HG02970 (cell line): ENCODE results near the gene CCT7.

Source experiments
- ATAC-seq: cut with Tn5 transposase; IDR thresholded peaks from one replicate; pipeline ENCODE4 v1.9.1; 2021; ENCODE audit warnings: mild to moderate bottlenecking, moderate library complexity, moderate number of reproducible peaks; ENCODE audit not compliant: unreplicated experiment, low FRiP score

CCT7 gene

GRCh38 chr2:73266061-73266901, 32.2 kb downstream of the CCT7 start:
- ATAC-seq = no peak

DNA sequence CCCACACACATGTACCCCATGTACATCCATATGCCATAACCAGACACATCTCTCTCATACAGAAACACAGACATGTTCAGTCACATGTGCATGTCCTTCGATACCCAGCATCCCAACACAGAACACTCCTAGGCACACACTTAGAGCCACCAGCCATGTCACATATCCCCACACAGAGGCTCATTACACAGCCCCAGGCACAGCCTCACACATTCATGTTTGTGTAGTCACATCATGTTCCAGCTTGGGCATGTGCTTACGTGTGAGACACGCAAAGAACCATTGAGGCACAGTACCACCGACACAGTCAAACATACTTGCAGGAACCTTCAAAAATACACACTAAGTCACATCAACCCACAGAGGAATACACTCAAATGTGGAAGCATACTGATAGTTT, 32.9 kb downstream of the CCT7 start:
- ATAC-seq = no peak

- no peak for ATAC-seq
Measured at GRCh38 chr2:73268366-73268829, 34.3 kb downstream of the CCT7 start.

GRCh38 chr2:73268830-73269685, 35.0 kb downstream of the CCT7 start:
- ATAC-seq = no peak

DNA sequence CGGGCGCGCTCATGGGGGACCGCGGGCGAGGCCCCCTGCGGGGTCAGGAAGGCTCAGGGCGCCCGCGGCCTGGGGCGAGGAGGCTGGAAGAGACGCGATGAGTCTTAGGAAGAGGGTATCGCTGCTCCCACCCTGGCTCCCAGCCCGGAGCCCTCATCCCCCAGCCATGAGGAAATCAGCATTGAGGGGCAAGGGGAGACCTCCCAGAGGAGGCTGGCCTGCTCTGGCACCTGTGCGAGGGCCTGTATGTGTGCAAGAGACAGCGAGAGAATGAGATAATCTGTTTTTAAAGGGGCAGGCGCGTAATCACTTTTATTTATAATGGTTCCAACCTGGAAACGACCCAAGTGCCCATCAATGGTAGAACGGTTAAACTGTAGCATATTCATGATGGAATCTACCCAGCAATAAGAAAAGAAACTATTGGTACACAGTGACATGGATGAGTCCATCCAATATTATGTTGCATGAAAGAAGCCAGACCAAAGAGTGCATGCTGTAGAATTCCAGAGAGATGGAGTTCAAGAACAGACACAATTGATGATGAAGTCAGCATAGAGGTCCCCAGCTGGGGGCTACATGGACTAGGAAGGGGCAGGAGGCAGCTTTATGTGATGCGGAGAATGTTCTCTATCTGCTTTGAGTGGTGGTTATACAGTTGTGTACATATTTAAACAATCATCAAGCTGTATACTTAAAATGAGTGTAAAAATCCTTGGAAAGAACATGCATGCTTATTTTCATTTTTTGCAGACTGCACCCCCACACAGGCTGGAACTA, 35.8 kb downstream of the CCT7 start:
- no peak for ATAC-seq

- no peak for ATAC-seq
Measured at GRCh38 chr2:73272270-73272669, 38.2 kb downstream of the CCT7 start.

GRCh38 chr2:73279852-73280251, 45.7 kb downstream of the CCT7 start:
- ATAC-seq = no peak

- ATAC-seq = no peak
Measured at GRCh38 chr2:73281244-73281643, 47.1 kb downstream of the CCT7 start.

DNA sequence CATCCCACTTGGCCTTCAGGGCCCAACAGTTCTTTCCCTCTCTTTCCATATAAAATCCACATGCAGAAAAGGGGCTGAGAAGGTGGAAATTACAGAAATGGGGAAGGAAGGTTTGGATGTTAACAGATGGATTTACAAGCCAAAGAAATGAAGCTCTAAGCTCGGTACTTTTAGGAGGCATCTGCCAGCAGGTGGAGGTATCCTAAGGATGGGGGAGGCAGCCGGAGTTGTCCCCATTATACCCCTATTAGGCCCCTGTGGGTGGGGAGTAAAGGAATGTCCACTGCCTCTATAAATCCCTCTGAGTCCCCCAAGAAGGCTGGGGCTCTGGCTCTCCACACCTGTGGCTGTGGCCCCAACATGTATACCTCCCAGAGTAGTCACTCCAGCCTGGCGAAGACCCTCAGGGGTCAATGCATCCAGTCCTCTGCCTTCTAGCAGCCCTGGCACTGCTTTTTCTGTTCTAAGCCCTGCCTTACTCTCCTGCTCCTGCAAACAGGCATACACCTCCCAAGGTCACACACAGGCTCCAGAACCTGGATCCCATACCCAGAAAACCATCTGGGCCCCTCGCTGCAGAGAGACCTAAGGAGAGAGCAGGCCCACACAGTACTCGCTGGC, 48.9 kb downstream of the CCT7 start:
- ATAC-seq = no peak

- peak; percentile 10 for ATAC-seq
Measured at GRCh38 chr2:73283545-73284295, 49.6 kb downstream of the CCT7 start.

- ATAC-seq = peak; percentile 57
Measured at GRCh38 chr2:73284296-73285158, 50.4 kb downstream of the CCT7 start, which contains the start of gene FBXO41. Gene FBXO41 (minus strand): TSS chr2:73284478. CDS start chr2:73269630, 14,848 bp downstream.

DNA sequence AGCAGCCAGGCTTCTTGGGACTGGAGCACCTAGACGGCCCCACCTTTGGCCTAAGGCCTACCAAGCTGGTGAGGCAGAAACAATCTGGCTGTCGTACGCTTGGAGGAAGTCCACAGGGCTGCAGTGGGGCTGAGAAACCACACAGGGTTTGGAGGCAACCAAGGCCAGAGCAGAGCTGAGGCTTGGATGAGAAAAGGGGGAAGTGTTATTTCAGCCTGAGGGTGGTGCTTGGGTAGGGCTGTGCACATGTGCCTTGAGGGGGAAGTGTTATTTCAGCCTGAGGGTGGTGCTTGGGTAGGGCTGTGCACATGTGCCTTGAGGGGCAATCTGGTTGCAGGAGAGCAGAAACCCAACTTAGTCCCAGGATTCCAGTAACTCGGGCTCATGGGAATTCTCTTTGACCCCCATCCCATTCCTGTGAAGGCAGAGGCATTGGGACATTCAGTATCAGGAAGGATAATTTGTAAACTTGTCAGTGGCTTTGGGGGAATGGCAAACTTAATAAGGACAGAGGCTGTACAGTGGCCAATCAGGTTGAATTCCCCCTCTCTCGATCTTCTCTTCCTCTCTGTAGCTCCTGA, 51.1 kb downstream of the CCT7 start:
- ATAC-seq = no peak

DNA sequence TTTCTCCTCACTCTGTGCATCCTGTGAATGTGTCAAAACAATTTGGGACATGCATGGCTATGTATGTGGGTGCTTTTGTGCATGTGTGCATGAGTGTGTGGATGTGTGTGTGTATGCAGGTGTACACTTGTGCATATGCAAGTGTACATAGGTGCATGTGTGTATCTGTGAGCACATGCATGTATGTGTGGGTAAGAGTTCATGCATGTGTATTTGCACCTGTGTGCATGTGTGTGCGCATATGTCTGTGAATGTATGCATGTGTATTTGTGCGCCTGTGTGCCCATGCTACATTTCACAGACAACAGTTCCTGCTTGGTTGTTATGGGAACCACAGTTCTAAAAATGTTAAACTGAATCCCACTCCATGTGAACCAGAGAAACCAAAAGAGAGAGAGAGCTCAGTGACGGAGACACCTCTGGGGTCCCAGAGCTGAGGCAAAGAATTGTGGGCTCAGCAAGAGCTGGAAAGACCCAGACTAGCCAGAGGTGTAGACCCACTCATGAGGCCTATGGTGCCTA, 52.1 kb downstream of the CCT7 start:
- no peak for ATAC-seq

- no peak for ATAC-seq
Measured at GRCh38 chr2:73289304-73289703, 55.2 kb downstream of the CCT7 start.

DNA sequence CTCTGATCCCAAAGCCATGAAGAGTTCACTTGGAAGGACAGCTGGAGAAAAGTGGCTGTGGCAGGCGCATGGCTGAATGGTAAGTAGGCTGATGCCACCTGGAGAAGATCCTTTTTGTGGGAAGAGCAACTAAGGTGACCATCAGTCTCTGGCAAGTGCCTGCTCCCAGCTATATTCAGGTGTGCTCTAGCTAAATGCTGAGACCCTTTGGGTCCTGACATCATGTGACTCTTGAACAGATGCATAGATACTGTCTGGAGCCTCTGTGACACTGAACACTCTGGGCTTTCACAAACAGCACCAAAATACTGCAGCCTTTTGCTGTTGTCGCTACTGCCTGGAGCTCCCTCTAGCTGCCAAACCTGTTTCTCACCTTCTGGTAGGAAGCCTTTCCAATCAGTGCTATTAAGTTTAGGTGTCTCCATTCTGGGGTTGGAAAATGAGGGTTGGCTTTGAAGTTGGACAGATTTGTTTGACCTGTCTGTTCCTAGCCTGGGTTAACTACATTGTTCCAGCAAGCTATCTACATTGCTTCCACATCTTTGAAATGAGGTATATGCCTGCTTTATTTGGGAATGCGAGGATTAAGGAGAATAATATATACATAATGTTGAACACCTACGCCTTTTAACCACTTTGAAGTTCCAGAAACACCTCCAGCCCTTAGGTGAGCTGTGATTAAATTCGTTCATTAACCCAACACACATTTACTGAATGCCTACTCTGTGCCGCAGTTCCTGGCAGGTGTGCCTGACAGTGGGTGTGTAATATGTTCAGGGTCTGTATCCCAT, 56.1 kb downstream of the CCT7 start:
- no peak for ATAC-seq

- no peak for ATAC-seq
Measured at GRCh38 chr2:73291093-73291460, 57.0 kb downstream of the CCT7 start.
